Measurements from ENCODE around the gene CCNL2.
"Not testable (repeated sequence)": the region's sequence is repeated elsewhere in the genome, so short reads cannot be mapped to it uniquely, and the experiment has no call there.

GRCh38 chr1:1410238-1410637 is 11.1 kb upstream of the CCNL2 start:
- TF ChIP-seq SUZ12 (IDR thresholded peaks at IDR 0.05; ENCODE audit: extremely low read depth, insufficient read depth, insufficient read length); YY1 (IDR thresholded peaks at IDR 0.05; ENCODE audit: insufficient read depth, insufficient read length); ZNF274 (IDR thresholded peaks at IDR 0.05; ENCODE audit: low read depth, low read length): not testable (repeated sequence)
